ENCODE measurements around the gene CDCA7.

The CDCA7 gene

GRCh38 chr2:173353556-173353955, 1.1 kb upstream of the CDCA7 start:
- no peak overlapping the region for H3K18ac ChIP-seq (ENCODE audit: low read depth in 1 of 2, low read length in 2 of 2)
- no peak overlapping the region for H2BK12ac ChIP-seq (ENCODE audit: low read length in 2 of 2)
- no peak for DNase-seq
- no peak overlapping the region for H2AFZ ChIP-seq (ENCODE audit: low read depth, low read length)
- H3K27me3 ChIP-seq (ENCODE audit: control insufficient read depth in 1 of 2, insufficient read depth in 1 of 2, low read length in 2 of 2): peaks cover 0 to 48% of the 10 kb centered on the region in 2 experiments
- H3K4ac ChIP-seq (ENCODE audit: low read depth in 1 of 2, low read length in 2 of 2): no peak overlapping the region
- H2AK5ac ChIP-seq (ENCODE audit: low read length, severe bottlenecking): no peak overlapping the region
- no peak overlapping the region for H3K4me3 ChIP-seq (ENCODE audit: insufficient read depth in 1 of 2, low read depth in 1 of 2, low read length in 2 of 2)
- no peak overlapping the region for H3K4me2 ChIP-seq (ENCODE audit: low read length, poor library complexity, severe bottlenecking)
- WGBS: 60% methylated on average over 1 of the region's 5 CpGs
- no peak overlapping the region for H2BK15ac ChIP-seq (ENCODE audit: low read depth, poor library complexity, severe bottlenecking)
- no peak overlapping the region for H3K9ac ChIP-seq (ENCODE audit: low read length)
- H3K79me1 ChIP-seq (replicated peaks; ENCODE audit: low read length, poor library complexity, severe bottlenecking): peaks cover 7% of the 10 kb centered on the region
- no peak overlapping the region for H3K23ac ChIP-seq (ENCODE audit: low read length in 2 of 2)
- no peak overlapping the region for H3K14ac ChIP-seq (ENCODE audit: low read length in 2 of 2)
- H4K91ac ChIP-seq (ENCODE audit: low read length): no peak overlapping the region
- H2BK120ac ChIP-seq (ENCODE audit: low read depth, low read length): no peak overlapping the region
- H2BK5ac ChIP-seq (ENCODE audit: low read depth, low read length, poor library complexity, severe bottlenecking): no peak overlapping the region
- H3K9me3 ChIP-seq (ENCODE audit: control insufficient read depth, low read length): no peaks in the 10 kb centered on the region
- no peak overlapping the region for H4K8ac ChIP-seq (ENCODE audit: low read length)
- no peaks in the 10 kb centered on the region for H3K36me3 ChIP-seq (ENCODE audit: control insufficient read depth in 1 of 2, insufficient read depth in 2 of 2, low read depth in 1 of 2, low read length in 2 of 2)
- H3K4me1 ChIP-seq (ENCODE audit: control insufficient read depth, insufficient read depth, low read depth, low read length): peaks cover 3% of the 10 kb centered on the region
- H3K27ac ChIP-seq (ENCODE audit: low read length, poor library complexity, severe bottlenecking): no peak overlapping the region

GRCh38 chr2:173354073-173354581, 545 bp upstream of the CDCA7 start:
- 0% methylated on average over 17 of the region's 19 CpGs for WGBS
- Histone ChIP-seq H3K9ac (ENCODE audit: low read length) (peak overlapping the region; percentile 84), H3K4ac (ENCODE audit: low read depth in 1 of 2, low read length in 2 of 2) (peak overlapping the region in 1 of 2 experiments; percentile 71), H4K91ac (ENCODE audit: low read length) (no peak overlapping the region), H2BK15ac (ENCODE audit: low read depth, poor library complexity, severe bottlenecking) (no peak overlapping the region), H3K9me3 (ENCODE audit: control insufficient read depth, low read length) (no peaks in the 10 kb centered on the region), H3K79me1 (replicated peaks; ENCODE audit: low read length, poor library complexity, severe bottlenecking) (peaks cover 7% of the 10 kb centered on the region), H3K4me1 (ENCODE audit: control insufficient read depth, insufficient read depth, low read depth, low read length) (peaks cover 3% of the 10 kb centered on the region), H3K27me3 (ENCODE audit: control insufficient read depth in 1 of 2, insufficient read depth in 1 of 2, low read length in 2 of 2) (peaks cover 0 to 48% of the 10 kb centered on the region in 2 experiments), H2AFZ (ENCODE audit: low read depth, low read length) (peak overlapping the region; percentile 72), H3K14ac (ENCODE audit: low read length in 2 of 2) (no peak overlapping the region), H2BK5ac (ENCODE audit: low read depth, low read length, poor library complexity, severe bottlenecking) (no peak overlapping the region), H2AK5ac (ENCODE audit: low read length, severe bottlenecking) (no peak overlapping the region), H3K4me3 (ENCODE audit: insufficient read depth in 1 of 2, low read depth in 1 of 2, low read length in 2 of 2) (peak overlapping the region; percentile 85 to 93), H2BK120ac (ENCODE audit: low read depth, low read length) (peak overlapping the region; percentile 77), H3K18ac (ENCODE audit: low read depth in 1 of 2, low read length in 2 of 2) (peak overlapping the region in 1 of 2 experiments; percentile 87), H3K27ac (ENCODE audit: low read length, poor library complexity, severe bottlenecking) (no peak overlapping the region), H3K36me3 (ENCODE audit: control insufficient read depth in 1 of 2, insufficient read depth in 2 of 2, low read depth in 1 of 2, low read length in 2 of 2) (no peaks in the 10 kb centered on the region), H3K4me2 (ENCODE audit: low read length, poor library complexity, severe bottlenecking) (peak overlapping the region; percentile 91), H3K23ac (ENCODE audit: low read length in 2 of 2) (no peak overlapping the region), H2BK12ac (ENCODE audit: low read length in 2 of 2) (no peak overlapping the region), H4K8ac (ENCODE audit: low read length) (peak overlapping the region; percentile 88)
- peak; percentile 10 for DNase-seq

GRCh38 chr2:173355132-173355865, 627 bp downstream of the CDCA7 start:
- Histone ChIP-seq H3K14ac (ENCODE audit: low read length in 2 of 2) (peak overlapping the region in 1 of 2 experiments; percentile 30), H2BK120ac (ENCODE audit: low read depth, low read length) (no peak overlapping the region), H2BK15ac (ENCODE audit: low read depth, poor library complexity, severe bottlenecking) (no peak overlapping the region), H3K4ac (ENCODE audit: low read depth in 1 of 2, low read length in 2 of 2) (peak overlapping the region; percentile 29 to 59), H3K4me3 (ENCODE audit: insufficient read depth in 1 of 2, low read depth in 1 of 2, low read length in 2 of 2) (peak overlapping the region; percentile 85 to 93), H3K23ac (ENCODE audit: low read length in 2 of 2) (peak overlapping the region in 1 of 2 experiments; percentile 54), H2AFZ (ENCODE audit: low read depth, low read length) (peak overlapping the region; percentile 85), H3K18ac (ENCODE audit: low read depth in 1 of 2, low read length in 2 of 2) (peak overlapping the region; percentile 87 to 93), H3K79me1 (replicated peaks; ENCODE audit: low read length, poor library complexity, severe bottlenecking) (peaks cover 9% of the 10 kb centered on the region), H3K36me3 (ENCODE audit: control insufficient read depth in 1 of 2, insufficient read depth in 2 of 2, low read depth in 1 of 2, low read length in 2 of 2) (peaks cover 0 to under 1% of the 10 kb centered on the region in 2 experiments), H4K91ac (ENCODE audit: low read length) (peak overlapping the region; percentile 64), H3K9me3 (ENCODE audit: control insufficient read depth, low read length) (no peaks in the 10 kb centered on the region), H2BK5ac (ENCODE audit: low read depth, low read length, poor library complexity, severe bottlenecking) (no peak overlapping the region), H4K8ac (ENCODE audit: low read length) (peak overlapping the region; percentile 58), H3K4me2 (ENCODE audit: low read length, poor library complexity, severe bottlenecking) (peak overlapping the region; percentile 91), H3K27ac (ENCODE audit: low read length, poor library complexity, severe bottlenecking) (peak overlapping the region; percentile 12), H3K27me3 (ENCODE audit: control insufficient read depth in 1 of 2, insufficient read depth in 1 of 2, low read length in 2 of 2) (peaks cover 0 to 44% of the 10 kb centered on the region in 2 experiments), H3K4me1 (ENCODE audit: control insufficient read depth, insufficient read depth, low read depth, low read length) (peaks cover 3% of the 10 kb centered on the region), H2BK12ac (ENCODE audit: low read length in 2 of 2) (peak overlapping the region in 1 of 2 experiments; percentile 48), H2AK5ac (ENCODE audit: low read length, severe bottlenecking) (no peak overlapping the region), H3K9ac (ENCODE audit: low read length) (peak overlapping the region; percentile 84)
- WGBS: under 1% methylated on average over 47 of the region's 59 CpGs
- DNase-seq: peak; percentile 84

- Histone ChIP-seq H2BK120ac (ENCODE audit: low read depth, low read length) (no peak overlapping the region), H2BK12ac (ENCODE audit: low read length in 2 of 2) (no peak overlapping the region), H4K8ac (ENCODE audit: low read length) (peak overlapping the region; percentile 9), H3K36me3 (ENCODE audit: control insufficient read depth in 1 of 2, insufficient read depth in 2 of 2, low read depth in 1 of 2, low read length in 2 of 2) (peaks cover 0 to 2% of the 10 kb centered on the region in 2 experiments), H3K4me1 (ENCODE audit: control insufficient read depth, insufficient read depth, low read depth, low read length) (peaks cover 3% of the 10 kb centered on the region), H3K4me3 (ENCODE audit: insufficient read depth in 1 of 2, low read depth in 1 of 2, low read length in 2 of 2) (peak overlapping the region; percentile 40 to 93), H4K91ac (ENCODE audit: low read length) (no peak overlapping the region), H3K27ac (ENCODE audit: low read length, poor library complexity, severe bottlenecking) (no peak overlapping the region), H2AK5ac (ENCODE audit: low read length, severe bottlenecking) (no peak overlapping the region), H2AFZ (ENCODE audit: low read depth, low read length) (peak overlapping the region; percentile 85), H3K9me3 (ENCODE audit: control insufficient read depth, low read length) (no peaks in the 10 kb centered on the region), H3K14ac (ENCODE audit: low read length in 2 of 2) (no peak overlapping the region), H2BK15ac (ENCODE audit: low read depth, poor library complexity, severe bottlenecking) (no peak overlapping the region), H3K4ac (ENCODE audit: low read depth in 1 of 2, low read length in 2 of 2) (no peak overlapping the region), H3K79me1 (replicated peaks; ENCODE audit: low read length, poor library complexity, severe bottlenecking) (peaks cover 12% of the 10 kb centered on the region), H3K23ac (ENCODE audit: low read length in 2 of 2) (no peak overlapping the region), H3K4me2 (ENCODE audit: low read length, poor library complexity, severe bottlenecking) (peak overlapping the region; percentile 77), H3K27me3 (ENCODE audit: control insufficient read depth in 1 of 2, insufficient read depth in 1 of 2, low read length in 2 of 2) (peaks cover 0 to 44% of the 10 kb centered on the region in 2 experiments), H3K18ac (ENCODE audit: low read depth in 1 of 2, low read length in 2 of 2) (no peak overlapping the region), H2BK5ac (ENCODE audit: low read depth, low read length, poor library complexity, severe bottlenecking) (no peak overlapping the region), H3K9ac (ENCODE audit: low read length) (no peak overlapping the region)
- 24% methylated on average over 16 of the region's 16 CpGs for WGBS
- peak; percentile 49 for DNase-seq
These were observed 1.3 kb downstream of the CDCA7 start for GRCh38 chr2:173355866-173356508.

All from mesenchymal stem cell (in vitro differentiated cells and primary cell).